Measurements from ENCODE around the gene ADAMTSL2.

The ADAMTSL2 gene

GRCh38 chr9:133545494-133546286 is 11.2 kb downstream of the ADAMTSL2 start:
- no peak for TF ChIP-seq CTCF (IDR thresholded peaks at IDR 0.05; ENCODE audit: low read depth, low read length)
- in situ Hi-C loops (cut with HindIII; ENCODE audit: low sequenced_read_pairs): no loop called here
- no peak overlapping the region for H3K4me3 ChIP-seq (ENCODE audit: low read depth, low read length)
- DNase-seq (ENCODE audit: low read depth, low spot score): no peak

- no peak overlapping the region for H3K4me3 ChIP-seq (ENCODE audit: low read depth, low read length)
- in situ Hi-C loops (cut with HindIII; ENCODE audit: low sequenced_read_pairs): no loop called here
- no peak for DNase-seq (ENCODE audit: low read depth, low spot score)
- no peak for TF ChIP-seq CTCF (IDR thresholded peaks at IDR 0.05; ENCODE audit: low read depth, low read length)
These were observed 11.8 kb downstream of the ADAMTSL2 start for GRCh38 chr9:133546287-133546680.

GRCh38 chr9:133547116-133547515 is 12.6 kb downstream of the ADAMTSL2 start:
- no peak for DNase-seq (ENCODE audit: low read depth, low spot score)
- no peak overlapping the region for H3K4me3 ChIP-seq (ENCODE audit: low read depth, low read length)
- no peak for TF ChIP-seq CTCF (IDR thresholded peaks at IDR 0.05; ENCODE audit: low read depth, low read length)
- in situ Hi-C loops (cut with HindIII; ENCODE audit: low sequenced_read_pairs): no loop called here

- in situ Hi-C loops (cut with HindIII; ENCODE audit: low sequenced_read_pairs): no loop called here
- no peak for DNase-seq (ENCODE audit: low read depth, low spot score)
- H3K4me3 ChIP-seq (ENCODE audit: low read depth, low read length): no peak overlapping the region
- no peak for TF ChIP-seq CTCF (IDR thresholded peaks at IDR 0.05; ENCODE audit: low read depth, low read length)
These were observed 16.9 kb downstream of the ADAMTSL2 start for GRCh38 chr9:133551446-133551845.

- TF ChIP-seq CTCF (IDR thresholded peaks at IDR 0.05; ENCODE audit: low read depth, low read length): no peak
- no peak for DNase-seq (ENCODE audit: low read depth, low spot score)
- H3K4me3 ChIP-seq (ENCODE audit: low read depth, low read length): no peak overlapping the region
- in situ Hi-C loops (cut with HindIII; ENCODE audit: low sequenced_read_pairs): no loop called here
These were observed 17.7 kb downstream of the ADAMTSL2 start for GRCh38 chr9:133552236-133552635.

GRCh38 chr9:133553123-133553522 is 18.6 kb downstream of the ADAMTSL2 start:
- in situ Hi-C loops (cut with HindIII; ENCODE audit: low sequenced_read_pairs): no loop called here
- TF ChIP-seq CTCF (IDR thresholded peaks at IDR 0.05; ENCODE audit: low read depth, low read length): no peak
- H3K4me3 ChIP-seq (ENCODE audit: low read depth, low read length): no peak overlapping the region
- DNase-seq (ENCODE audit: low read depth, low spot score): no peak

Measured in astrocyte of the spinal cord (primary cell).